ENCODE data around the gene SLC17A4.

SLC17A4 gene

DNA sequence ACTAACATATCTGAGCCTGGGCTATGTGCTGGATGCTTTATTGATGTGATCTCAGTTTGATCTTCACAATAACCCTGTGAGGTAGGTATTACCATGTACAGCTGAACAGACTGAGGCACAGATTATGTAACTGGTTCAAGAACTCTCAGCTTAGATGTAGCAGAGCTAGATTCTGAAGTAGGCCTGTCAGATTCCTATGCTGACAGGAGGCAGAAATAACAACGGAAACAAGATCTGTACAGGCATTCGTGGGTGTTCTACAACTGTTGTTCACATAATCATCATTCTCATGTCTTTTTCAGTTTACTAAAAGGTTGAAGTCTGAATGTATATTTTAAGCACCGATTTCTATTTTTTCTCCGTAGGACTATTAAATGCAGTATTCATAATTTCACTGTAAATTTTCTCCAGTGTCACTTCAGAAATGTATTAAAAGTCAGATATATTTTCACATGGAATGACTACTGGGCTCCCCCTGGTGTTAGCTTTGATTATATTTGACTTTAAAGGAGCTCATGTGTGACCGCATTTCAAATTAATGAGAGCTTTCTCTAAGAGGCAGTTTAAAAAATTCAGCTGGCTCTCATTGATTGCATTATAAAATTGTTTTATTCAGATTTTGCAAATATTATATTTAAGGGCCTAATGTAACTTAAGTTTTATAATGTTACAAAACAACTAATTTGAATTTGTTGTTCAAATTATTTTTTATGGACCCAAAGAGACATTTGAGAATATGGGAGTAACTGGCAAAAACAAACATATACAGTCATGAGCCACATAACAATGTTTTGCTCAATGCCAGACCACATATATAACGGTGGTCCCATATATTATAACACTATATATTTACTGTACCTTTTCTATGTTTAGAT lies 36.4 kb upstream of the SLC17A4 start:
- H3K4me3 ChIP-seq (ENCODE audit: low read length): no peak overlapping the region
- TF ChIP-seq, protein P1, sequence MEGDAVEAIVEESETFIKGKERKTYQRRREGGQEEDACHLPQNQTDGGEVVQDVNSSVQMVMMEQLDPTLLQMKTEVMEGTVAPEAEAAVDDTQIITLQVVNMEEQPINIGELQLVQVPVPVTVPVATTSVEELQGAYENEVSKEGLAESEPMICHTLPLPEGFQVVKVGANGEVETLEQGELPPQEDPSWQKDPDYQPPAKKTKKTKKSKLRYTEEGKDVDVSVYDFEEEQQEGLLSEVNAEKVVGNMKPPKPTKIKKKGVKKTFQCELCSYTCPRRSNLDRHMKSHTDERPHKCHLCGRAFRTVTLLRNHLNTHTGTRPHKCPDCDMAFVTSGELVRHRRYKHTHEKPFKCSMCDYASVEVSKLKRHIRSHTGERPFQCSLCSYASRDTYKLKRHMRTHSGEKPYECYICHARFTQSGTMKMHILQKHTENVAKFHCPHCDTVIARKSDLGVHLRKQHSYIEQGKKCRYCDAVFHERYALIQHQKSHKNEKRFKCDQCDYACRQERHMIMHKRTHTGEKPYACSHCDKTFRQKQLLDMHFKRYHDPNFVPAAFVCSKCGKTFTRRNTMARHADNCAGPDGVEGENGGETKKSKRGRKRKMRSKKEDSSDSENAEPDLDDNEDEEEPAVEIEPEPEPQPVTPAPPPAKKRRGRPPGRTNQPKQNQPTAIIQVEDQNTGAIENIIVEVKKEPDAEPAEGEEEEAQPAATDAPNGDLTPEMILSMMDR (IDR thresholded peaks at IDR 0.05; ENCODE audit: insufficient read depth, low read depth, low read length, missing control alignments): peak; percentile 54
- peak; percentile 42 for DNase-seq (ENCODE audit: low read depth)

DNA sequence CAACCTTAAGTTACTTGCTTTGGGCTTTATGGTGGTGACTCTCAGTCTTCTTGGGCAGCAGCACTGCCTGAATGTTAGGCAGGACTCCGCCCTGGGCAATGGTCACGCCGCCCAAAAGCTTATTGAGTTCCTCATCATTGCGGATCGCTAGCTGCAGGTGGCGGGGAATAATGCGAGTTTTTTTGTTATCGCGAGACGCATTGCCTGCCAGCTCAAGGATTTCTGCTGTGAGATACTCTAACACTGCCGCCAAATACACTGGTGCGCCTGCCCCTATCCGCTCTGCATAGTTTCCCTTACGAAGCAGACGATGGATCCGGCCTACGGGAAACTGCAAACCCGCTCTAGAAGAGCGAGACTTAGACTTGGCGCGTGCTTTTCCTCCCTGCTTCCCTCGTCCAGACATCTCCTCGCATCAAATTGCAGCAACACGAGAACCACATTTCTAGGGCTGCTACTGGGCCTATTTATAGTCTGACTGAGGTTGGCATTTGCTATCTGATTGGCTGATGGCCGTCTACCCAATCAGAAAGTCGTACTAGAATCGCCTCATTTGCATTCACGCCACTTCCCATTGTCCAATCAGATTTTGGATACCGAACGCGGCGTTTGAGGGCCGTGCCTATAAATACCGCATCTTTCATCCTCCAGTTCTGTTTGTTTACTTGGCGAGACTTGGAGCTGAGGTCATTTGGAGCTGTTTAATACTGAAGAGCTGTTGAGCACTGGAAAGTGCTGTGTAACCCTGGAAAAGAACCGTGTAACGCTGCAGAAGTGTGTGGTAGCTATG lies 28.2 kb upstream of the SLC17A4 start:
- TF ChIP-seq, protein P1 (IDR thresholded peaks at IDR 0.05; ENCODE audit: insufficient read depth, low read depth, low read length, missing control alignments): no peak

DNA sequence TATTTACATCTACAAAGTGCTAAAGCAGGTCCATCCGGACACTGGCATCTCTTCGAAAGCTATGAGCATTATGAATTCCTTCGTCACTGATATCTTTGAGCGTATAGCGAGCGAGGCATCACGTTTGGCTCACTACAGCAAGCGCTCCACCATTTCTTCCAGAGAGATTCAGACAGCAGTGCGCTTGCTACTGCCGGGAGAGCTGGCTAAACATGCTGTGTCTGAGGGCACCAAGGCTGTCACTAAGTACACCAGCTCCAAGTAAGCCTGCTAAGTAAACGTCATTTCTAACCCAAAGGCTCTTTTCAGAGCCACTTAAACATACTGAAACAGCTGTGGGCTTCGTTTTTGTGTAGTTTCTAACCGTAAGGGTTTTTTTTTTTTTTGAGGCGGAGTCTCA lies 27.5 kb upstream of the SLC17A4 start:
- TF ChIP-seq, protein P1 (IDR thresholded peaks at IDR 0.05; ENCODE audit: insufficient read depth, low read depth, low read length, missing control alignments): no peak
- no peak for DNase-seq (ENCODE audit: low read depth)
- no peak overlapping the region for H3K4me3 ChIP-seq (ENCODE audit: low read length)

More for the DNA sequence above, 28.2 kb upstream of the SLC17A4 start:
- H3K4me3 ChIP-seq (ENCODE audit: low read length): no peak overlapping the region
- no peak for DNase-seq (ENCODE audit: low read depth)

DNA sequence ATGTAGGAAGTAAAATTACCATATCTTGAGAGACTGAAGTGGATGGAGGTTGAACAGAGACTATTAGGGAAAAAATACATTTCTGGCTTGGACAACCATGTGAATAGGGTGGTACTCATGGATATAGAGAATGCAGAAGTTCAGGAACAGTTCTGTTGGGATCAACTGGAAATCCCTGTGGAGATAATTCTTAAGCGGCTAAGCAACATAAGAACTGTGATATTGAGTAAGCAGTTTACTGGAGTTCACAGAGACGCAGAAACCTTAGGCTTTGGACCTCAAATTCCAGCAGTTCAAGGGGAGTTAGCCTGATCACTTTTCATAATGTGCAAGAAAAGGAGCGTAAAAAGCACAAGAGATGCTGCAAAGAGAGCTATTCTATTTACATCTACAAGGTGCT lies 23.6 kb upstream of the SLC17A4 start:
- no peak overlapping the region for H3K4me3 ChIP-seq (ENCODE audit: low read length)
- no peak for DNase-seq (ENCODE audit: low read depth)
- TF ChIP-seq, protein P1 (IDR thresholded peaks at IDR 0.05; ENCODE audit: insufficient read depth, low read depth, low read length, missing control alignments): no peak

DNA sequence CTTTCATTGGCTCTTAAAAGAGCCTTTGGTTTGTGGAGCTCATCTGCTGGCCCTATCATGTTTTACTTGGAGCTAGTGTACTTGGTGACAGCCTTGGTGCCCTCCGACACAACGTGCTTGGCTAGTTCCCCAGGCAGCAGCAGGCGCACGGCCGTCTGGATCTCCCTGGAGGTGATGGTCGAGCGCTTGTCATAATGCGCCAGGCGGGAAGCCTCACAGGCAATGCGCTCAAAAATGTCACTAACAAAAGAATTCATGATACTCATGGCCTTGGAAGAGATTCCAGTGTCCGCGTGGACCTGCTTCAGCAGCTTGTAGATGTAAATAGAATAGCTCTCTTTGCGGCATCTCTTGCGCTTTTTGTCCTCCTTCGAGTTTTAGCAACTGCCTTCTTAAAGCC lies 22.8 kb upstream of the SLC17A4 start:
- no peak for DNase-seq (ENCODE audit: low read depth)
- TF ChIP-seq, protein P1 (IDR thresholded peaks at IDR 0.05; ENCODE audit: insufficient read depth, low read depth, low read length, missing control alignments): no peak
- H3K4me3 ChIP-seq (ENCODE audit: low read length): no peak overlapping the region

DNA sequence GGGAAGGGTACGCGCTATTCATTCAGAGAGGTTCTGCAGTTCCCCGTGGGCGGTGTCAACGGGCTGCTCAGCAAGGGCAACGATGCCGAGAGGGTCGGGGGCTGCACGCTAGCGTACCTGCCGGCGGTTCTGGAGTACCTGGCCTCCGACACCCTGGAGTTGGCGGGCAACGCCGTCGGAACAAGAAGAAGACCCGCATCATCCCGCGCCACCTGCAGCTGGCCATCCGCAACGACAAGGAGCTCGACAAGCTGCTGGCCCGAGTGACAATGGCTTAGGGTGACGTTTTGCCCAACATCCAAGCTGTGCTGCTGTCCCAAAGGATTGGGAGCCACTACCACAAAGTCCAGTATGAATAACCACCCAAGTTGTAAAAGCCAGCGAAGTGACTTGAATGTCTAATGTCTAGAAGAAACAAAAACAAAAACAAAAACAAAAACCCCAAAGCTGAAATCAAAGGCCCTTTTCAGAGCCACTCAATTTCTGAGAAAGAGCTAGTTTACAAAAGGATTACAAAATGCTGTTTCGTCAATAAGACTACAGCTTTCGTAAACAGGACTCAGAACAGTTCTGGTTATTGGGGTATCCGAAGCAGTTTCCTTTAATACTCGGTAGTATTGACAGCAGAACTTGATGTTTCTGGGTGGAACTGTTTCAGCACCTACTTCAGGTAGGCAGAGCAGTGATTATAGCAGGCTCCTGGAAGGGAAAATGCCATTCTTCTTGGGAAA lies 21.9 kb upstream of the SLC17A4 start:
- DNase-seq (ENCODE audit: low read depth): no peak
- H3K4me3 ChIP-seq (ENCODE audit: low read length): no peak overlapping the region
- TF ChIP-seq, protein P1 (IDR thresholded peaks at IDR 0.05; ENCODE audit: insufficient read depth, low read depth, low read length, missing control alignments): no peak
